GM19452 (cell line): ENCODE data around the gene LDLR.
A peak's percentile ranks its signal among the peaks of the same experiment; 100 is the strongest.
"Not testable (repeated sequence)": the region's sequence is repeated elsewhere in the genome, so short reads cannot be mapped to it uniquely, and the experiment has no call there.

Source experiments
- ATAC-seq: cut with Tn5 transposase; IDR thresholded peaks from one replicate; pipeline ENCODE4 v1.9.1; 2021; ENCODE audit not compliant: unreplicated experiment

LDLR gene

DNA sequence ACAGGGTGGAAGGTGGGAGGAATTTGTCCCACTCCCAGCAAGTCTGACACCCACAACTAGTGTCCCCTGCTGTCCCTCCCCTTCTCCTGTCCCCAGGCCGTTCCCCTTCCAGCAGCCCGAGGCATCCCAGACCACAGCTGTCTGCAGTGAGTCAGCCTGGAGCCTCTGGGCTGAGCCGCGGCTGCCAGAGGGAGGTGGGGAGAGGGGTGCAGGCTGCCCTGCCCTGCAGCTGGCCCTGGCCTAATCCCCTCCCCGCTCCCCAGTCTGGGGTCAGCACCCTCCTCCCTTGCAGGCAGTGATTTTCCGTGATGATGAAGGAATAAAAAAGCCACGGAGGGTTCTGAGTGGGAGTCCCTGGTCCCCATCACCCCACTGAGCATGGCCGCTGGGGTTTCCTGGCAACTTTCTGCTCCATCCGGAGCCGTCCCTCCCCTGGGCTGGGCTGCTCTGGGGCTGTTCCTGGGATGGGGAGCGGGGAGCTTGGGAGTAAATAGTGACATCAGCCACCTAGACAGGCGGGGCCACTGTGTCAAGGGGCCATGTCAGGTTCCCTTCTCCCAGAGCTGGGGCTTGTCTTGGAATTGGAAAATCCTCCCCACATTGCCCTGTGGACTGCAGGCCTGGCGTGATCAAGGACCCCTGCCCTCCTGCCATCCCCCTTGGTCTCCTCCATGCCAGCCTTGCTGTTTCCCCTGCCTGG is 49.5 kb downstream of the LDLR start:
- ATAC-seq: no peak

DNA sequence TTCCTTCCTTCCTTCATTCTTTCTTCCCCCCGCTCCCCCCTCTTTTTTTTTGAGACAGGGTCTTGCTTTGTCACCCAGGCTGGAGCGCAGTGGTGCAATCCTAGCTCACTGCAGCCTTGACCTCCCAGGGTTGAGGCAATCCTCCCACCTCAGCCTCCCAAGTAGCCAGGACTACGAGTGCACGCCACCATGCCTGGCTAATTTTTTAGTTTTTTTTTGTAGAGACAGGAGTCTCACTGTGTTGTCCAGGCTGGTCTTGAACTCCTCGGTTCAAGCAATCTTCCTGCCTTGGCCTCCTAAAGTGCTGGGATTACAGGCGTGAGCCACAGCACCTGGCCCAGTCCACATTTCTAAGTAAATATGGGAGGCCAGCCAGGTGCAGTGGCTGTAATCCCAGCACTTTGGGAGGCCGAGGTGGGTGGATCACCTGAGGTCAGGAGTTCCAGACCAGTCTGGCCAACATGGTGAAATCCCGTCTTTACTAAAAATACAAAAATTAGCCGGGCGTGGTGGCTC is 50.8 kb downstream of the LDLR start:
- not testable (repeated sequence) for ATAC-seq

DNA sequence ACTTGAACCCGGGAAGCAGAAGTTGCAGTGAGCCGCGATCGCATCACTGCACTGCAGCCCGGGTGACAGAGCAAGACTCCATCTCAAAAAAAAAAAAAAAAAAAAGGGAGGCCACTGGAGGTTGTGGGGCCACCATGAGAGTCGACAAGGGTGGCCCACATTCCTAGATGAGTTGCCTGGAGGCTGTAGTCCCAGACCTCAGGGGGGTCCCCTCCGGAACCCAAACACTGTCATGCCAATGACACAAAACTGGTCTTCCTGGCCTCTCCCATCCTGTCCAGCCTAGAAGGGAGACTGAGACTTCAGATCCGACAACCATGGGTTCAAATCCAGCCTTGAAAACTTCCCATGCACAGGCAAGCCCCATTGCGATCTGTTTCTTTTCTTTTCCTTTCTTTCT is 51.6 kb downstream of the LDLR start:
- ATAC-seq: no peak

DNA sequence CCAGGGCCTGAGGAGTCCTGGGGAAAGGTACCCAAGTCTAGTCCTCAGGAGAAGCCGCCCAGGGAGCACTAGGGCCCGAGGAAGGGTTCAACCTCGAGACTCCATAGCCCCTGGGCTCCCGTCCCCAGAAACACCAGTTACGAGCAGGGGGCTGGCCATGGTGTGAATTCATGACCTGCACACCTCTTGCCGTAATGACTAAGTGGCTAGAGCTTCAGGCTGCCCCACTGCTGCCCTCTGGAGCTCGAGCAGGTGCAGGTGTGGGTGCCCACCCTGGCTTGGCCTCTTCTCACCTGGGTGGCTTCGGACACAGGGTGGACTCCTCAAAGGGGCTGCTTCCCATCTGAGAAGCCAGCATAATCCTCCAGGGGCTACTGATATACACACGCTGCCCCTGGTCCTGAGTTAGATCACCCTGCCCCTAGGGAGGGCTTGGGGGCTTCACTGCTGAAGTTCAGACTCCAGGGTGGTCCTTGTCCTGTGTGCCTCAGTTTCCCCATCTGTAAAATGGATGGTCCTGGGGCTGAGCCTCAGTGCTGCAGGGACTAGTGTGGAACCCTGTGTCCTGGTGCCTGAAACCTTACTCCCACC is 52.8 kb downstream of the LDLR start:
- no peak for ATAC-seq

DNA sequence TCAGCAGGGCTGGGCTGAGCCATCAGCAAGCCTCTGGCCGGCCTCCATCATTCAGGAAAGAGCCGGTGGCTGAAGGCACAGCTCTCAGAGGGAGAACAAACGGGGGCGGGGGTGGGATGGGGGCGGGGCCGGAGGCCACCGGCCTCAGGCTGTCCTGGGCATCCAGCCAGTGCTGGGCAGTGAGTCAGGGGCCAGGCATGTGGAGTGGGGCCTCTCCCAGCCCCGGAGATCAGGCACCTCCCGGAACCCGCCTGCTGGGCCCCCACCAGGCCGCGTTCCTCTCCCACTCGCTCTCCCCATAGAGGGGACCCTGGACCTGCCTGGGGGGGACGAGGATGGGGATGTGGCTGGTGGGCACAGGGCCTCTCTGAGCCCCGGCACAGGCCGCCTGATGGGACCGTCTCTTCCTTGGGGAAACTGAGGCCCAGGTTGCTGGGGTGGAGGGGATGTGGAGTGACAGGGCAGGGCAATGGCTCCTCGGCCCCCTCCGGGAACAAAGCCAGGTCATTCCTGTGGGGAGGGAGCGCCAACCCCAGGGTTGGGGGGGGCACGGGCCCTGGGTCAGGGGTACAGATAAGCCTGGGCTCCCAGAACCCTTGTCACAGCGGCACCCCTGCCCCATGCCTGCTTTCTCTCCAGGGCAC is 53.4 kb downstream of the LDLR start:
- ATAC-seq: no peak

DNA sequence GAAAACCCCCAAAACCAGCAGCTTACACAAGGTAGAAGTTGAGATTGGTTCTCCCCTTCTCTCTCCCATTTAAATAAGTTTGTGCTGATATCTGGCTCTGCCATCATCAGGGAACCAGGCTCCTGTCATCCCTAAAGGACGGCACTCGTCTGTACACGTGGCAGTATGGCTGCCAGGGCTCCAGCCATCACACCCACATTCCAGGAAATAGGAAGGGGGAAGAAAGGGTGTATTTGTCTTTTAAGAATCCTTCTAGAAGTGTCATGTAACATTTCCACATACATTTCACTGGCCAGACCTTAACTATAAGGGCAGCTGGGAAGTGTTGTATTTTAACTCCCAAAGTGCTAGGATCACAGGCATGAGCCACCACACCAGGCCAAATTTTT is 56.3 kb downstream of the LDLR start:
- no peak for ATAC-seq

DNA sequence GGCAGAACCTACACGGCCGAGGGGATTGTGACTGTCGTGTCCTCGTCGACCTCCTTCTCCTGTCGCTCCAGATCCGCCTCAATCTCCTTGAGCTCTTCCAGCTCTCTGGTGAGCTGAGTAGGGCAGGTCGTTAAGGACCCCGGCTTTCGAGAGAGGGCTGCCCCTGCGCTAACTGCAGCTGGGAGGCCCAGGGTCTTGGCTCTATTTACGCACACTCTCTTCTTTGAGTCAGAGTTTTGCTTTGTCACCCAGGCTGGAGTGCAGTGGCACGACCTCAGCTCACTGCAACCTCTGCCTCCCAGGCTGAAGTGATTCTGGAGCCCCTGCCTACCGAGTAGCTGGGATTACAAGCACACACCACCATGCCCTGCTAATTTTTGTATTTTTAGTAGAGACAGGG is 58.7 kb downstream of the LDLR start:
- ATAC-seq: no peak

DNA sequence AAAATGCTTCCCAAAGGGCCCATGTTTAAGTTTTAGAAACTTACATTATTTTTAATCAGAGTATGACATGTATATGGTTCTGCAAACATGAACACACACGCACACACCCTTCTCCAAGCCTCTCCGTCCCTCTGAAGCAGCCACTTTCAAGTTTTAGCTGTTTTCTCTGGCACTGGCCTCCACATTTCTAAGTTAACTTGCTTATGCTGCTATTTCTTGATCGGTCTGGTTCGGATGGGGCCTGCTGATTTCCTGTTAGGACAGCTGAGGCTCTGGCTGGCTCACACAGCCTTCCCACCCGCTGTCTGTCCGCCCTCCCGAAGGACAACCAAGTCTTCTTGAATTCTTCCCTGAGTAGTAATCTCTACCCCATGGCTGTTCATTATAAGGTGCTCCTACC is 61.9 kb downstream of the LDLR start:
- no peak for ATAC-seq

DNA sequence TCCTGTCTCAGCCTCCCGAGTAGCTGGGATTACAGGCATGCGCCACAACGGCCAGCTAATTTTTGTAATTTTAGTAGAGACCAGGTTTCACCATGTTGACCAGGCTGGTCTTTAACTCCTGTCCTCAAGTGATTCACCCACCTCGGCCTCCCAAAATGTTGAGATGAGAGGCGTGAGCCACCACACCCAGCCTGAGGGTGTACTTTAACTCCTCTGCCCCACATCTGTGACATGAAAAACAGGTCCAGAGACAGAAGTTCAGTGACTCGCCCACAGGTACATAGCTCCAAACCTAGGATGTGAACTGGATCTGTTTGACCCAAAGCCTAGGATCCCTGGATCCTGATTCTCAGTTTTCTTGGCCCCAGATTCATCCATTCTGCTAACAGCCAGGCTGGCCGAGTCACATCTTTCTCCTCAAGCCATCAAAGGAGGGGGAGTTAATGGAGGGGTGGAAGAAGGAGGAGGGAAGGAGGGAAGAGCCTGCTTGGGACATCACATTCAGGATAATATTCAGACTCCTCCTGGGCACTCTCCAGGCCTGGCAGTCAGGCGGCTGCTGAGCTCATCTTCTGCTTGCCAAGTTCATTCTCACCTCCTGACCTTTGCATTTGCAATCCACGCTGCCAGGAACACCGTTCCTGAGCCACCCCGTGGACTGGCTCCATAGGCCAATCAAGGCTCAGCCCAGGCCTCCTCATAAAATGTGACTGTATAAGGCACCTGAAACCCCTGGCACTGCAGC is 63.2 kb downstream of the LDLR start:
- ATAC-seq: no peak

DNA sequence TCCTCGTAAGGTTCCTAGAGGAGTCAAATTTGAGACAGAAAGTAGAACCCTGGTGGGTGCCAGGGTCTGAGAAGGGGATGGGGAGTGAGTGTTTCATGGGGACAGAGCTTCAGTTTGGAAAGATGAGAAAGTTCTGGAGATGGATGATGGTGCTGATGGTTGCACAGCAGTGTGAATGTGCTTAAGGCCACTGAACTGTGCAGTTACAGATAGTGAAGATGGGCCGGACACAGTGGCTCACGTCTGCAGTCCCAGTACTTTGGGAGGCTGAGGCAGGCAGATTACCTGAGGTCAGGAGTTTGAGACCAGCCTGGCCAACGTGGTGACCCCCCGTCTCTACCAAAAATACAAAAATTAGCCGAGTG is 65.4 kb downstream of the LDLR start:
- no peak for ATAC-seq

DNA sequence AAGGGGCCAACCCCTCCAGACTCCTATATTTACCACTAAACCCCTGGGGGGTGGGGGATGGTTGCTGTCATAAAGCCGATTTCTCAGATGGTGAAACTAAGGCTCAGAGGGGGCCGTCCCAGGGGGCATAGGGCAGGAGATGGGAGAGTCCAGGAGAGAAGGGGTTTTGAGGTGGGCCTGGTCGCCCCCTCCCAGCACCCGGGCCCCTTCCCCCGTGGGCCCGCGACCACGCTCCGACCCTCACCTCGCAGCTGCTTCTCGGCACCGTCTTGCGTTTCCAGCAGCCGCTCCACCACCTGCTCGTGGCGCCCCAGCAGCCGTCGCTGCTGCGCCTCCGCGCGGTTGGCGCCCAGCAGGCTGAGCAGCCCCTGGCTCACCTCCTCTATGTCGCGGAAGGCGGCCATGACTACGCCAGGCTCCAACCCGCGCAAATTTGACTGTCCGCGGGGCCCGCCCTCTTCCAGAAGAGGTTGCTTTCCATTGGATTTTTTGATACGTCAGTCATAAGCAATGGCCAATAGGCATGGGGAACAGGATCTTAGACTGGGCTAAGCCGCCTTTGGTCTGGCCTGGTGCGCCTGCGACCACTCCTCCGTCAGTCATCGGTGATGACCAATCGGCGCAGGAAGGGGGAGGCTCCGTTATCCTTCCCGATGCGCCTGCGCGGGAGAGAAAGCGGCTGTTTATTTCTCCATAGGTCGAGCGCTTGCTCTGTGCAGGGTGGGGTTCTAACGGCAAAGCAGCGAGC is 66.3 kb downstream of the LDLR start, which contains the start of gene SPC24:
TSS of gene SPC24 (minus strand) at position 410 of the 748 bp plus-strand sequence. CDS start at position 404, 6 bp downstream.
- ATAC-seq: peak; percentile 95

DNA sequence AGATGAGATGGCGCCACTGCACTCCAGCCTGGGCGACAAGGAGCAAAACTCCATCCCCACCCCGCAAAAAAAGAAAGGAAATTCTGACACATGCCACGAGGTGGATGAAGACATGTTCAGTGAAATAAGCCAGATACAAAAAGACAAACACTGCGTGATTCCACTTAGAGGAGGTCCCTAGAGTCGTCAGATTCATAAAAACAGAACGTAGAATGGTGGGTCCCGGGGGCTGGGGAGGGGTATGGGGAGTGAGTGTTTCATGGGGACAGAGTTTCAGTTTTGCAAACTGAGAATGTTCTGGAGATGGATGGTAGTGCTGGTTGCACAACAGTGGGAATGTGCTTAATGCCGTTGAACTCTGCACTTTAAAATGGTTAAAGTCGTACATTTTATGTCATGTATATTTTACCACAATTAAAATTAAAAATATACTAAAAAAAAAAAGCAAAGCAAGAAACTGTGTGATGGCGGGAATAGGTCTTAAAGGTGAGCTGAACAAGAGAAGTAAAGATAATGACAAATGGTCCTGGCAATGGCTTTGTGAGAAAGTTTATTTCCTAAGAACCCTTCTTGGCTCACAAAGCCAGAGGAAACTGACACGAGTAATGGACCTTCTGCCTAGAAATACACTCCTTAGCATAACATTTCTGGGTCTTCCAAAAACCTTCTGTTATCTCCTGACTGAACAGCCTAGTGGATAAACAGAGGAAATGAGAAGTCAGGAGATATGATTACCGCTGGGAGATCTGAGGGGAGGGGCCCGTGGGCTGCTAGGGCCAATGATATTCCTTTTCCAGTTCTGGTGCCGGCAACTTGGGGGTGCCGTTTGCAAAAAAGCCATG is 70.6 kb downstream of the LDLR start:
- no peak for ATAC-seq

DNA sequence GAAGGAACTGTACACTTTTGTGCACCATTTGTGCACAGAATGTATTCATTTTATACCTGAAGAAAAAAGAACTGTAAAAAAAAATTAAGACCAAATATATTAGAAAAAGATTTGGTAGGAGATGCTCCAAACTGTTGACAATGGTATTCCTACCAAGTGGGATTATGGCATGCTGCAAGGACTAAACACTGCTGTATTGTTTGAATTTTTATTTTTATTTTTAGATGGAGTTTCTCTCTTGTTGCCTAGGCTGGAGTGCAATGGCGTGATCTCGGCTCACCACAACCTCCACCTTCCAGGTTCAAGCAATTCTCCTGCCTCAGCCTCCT is 71.1 kb downstream of the LDLR start:
- not testable (repeated sequence) for ATAC-seq

DNA sequence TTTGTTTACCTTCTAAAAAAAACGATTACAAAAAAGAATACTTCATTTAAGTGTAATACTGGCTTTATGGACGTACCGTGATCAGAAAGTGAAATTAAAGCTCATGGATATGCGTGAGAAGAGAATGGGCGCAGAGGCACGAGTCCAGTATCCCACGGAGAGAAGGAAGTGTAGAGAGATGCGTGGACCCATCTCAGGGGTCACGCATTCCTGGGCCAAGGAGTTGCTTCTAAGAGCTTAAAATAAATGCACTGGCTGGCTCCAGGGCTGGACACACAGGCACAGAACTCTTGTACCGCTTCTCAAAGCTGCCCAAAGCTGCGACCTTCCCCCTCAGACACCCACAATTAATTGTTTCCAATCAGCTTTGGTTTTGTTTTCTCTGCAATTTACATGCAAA is 75.0 kb downstream of the LDLR start:
- no peak for ATAC-seq

DNA sequence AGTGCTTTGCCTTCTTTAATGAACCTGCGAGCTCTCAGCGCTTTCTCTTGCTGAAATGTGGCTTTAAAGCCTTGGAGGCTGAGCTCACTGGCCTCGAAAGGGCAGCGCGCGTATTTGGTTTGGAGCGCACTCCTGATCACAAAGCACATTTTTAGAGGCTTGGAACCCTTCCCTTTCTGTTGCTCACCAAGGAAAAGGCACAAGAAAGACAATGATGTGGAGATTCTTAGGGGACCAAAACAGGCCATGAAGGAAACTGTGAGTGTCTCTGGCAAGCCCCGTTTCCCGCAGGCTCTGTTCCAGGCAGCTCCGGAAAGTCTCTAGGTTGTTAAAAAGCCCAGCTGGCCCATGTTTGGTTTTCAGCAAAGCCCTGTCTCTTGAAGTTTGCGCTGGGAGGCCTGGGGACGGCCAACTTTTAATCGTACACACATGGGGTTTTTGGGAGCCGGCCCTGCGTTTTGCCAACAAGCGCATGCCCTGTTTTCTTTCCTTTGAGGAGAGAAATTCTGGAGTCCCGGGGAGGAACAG is 75.7 kb downstream of the LDLR start:
- no peak for ATAC-seq

DNA sequence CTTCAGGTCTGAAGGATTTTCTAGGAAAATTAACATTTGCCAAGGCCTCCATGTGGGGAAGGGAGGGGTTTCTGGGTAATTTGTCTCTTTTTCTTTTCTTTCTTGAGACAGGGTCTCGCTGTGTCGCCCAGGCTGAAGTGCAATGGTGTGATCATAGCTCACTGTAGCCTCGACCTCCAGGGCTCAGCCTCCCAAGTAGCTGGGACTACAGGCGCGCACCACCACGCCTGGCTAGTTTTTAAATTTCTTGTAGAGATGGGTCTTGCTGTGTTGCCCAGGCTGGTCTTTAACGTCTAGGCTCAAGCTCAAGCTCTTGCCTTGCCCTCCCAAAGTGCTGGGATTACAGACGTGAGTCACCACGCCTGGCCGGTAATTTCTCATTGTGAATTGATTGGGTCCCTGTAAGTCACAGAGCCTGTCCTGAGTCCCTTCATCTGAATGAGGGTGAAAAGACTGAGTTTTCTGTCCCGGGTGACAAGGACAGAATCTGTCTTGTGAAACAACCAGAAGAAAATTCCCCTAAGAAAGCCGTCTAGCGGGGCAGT is 76.3 kb downstream of the LDLR start:
- ATAC-seq: no peak

DNA sequence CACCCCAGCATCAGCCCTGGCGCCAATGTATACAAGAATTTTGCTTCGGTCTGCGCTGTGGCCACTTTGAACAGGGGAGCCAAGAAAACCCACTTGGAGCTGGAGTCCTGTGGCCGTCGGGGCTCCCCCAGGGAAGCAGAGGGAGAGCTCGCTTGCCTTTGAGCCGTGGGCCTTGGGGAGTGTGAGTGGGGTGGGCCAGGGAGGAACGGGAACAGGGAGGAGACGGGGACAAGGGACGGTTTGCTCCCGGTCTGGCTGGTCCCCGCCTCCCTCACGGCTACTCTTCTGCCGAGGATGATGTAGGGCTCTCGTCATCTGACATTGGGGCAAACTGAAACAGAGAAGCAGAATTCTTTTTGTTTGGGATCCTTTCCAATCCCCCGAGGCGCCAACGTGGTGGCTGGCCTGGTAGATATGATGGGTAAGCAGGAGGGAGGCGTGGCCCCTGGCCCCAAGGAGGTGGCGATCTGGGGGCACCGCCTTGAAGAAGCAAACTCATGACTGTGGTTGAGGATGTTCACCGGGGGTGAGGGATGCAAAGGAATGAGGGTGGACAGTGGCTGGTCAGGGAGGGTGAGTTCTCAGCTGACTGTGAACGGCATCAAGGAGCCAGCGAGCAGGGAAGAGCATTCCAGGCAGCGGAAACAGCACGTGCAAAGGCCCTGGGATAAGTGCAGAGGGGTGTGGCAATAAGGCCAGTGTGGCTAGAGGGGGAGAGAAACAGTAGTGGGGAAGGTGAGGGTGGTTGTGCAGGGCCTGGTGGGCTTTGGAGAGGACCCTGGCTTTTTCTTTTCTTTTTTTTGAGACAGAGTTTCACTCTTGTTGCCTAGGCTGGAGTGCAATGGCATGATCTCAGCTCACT is 77.2 kb downstream of the LDLR start:
- no peak for ATAC-seq

DNA sequence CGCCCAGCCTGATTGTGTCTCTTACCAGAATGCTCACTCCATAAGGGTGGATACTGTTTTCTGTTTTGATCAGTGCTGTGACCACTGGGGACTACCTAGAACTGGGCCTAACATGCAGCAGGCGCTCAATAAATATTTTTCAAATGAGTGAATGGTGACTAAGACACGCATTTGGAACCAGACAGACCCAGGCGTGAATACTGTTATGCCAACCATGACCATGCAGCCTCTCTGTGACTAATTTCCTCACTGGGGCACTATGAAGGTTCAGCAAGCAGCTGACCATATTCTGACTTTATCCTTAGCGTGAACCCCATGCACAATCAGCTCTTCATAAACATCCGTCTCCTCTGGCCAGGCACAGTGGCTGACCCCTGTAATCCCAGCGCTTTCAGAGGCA is 79.3 kb downstream of the LDLR start:
- ATAC-seq: no peak
